B cell (primary cell): Measurements from ENCODE around the gene PCGF1. TPM values are rescaled to one million over a fixed set of nuclear protein-coding genes. Genes with fewer than 3 reads are reported as not detected.

Source experiments
- ATAC-seq: fragments of 200-7000 bp; cut with Tn5 transposase; one replicate; pipeline ENCODE4 v1.10.0; 2021; ENCODE audit warnings: low read depth, mild to moderate bottlenecking, moderate number of reproducible peaks, moderate library complexity
- CTCF ChIA-PET: fragments of 350-600 bp; sonication (Branson Sonifier 250); formaldehyde crosslinking; loops from one replicate; lab custom pipeline; 2021; ENCODE audit warnings: antibody characterized with exemption, inconsistent platforms; lab: Charles Lee
- POLR2A ChIA-PET: fragments of 350-600 bp; sonication (Branson Sonifier 250); formaldehyde crosslinking; loops from one replicate; lab custom pipeline; 2021; ENCODE audit warnings: antibody characterized with exemption; lab: Charles Lee
- DNase-seq: peaks from one replicate; pipeline ENCODE4 v3.0.0; 2013
- H2AFZ ChIP-seq: 2 replicates; pipeline ENCODE4 v1.6.1; 2012; ENCODE audit warnings: mild to moderate bottlenecking, low read depth, low read length; ENCODE audit not compliant: insufficient read depth, poor library complexity, severe bottlenecking
- H3K27ac ChIP-seq, 2 donors: 1 replicate in 1 of 2; 2 replicates in 1 of 2; pipeline ENCODE4 v1.5.1; 2012 to 2013; ENCODE audit warnings: low read length in 2 of 2, mild to moderate bottlenecking in 2 of 2, moderate library complexity in 1 of 2
- H3K27me3 ChIP-seq, 4 experiments: fragments of 200-600 bp in 1 of 4; sonication (generic) in 1 of 4; replicated peaks in 1 of 4; 1 replicate in 2 of 4; 2 replicates in 2 of 4; pipeline versions ENCODE4 v1.6.1 to v1.7.0; 2013 to 2016; ENCODE audit warnings: low read length in 3 of 4, mild to moderate bottlenecking in 2 of 4, mixed read lengths in 1 of 4, moderate library complexity in 1 of 4; ENCODE audit not compliant: insufficient read depth in 4 of 4, control insufficient read depth in 3 of 4; ENCODE audit errors: control extremely low read depth in 1 of 4
- H3K36me3 ChIP-seq, 2 experiments: replicated peaks in 1 of 2; 1 replicate in 1 of 2; 2 replicates in 1 of 2; pipeline versions ENCODE4 v1.6.1 to v1.7.1; 2013; ENCODE audit warnings: low read length in 1 of 2; ENCODE audit not compliant: insufficient read depth in 2 of 2, control insufficient read depth in 1 of 2; ENCODE audit errors: control extremely low read depth in 1 of 2, extremely low read depth in 1 of 2
- H3K4me1 ChIP-seq, 2 donors: fragments of 200-600 bp in 1 of 2; sonication (generic) in 1 of 2; 1 replicate in 1 of 2; 2 replicates in 1 of 2; pipeline versions ENCODE4 v1.5.1 to v1.6.1; 2013 to 2017; ENCODE audit warnings: low read length in 2 of 2; ENCODE audit not compliant: control insufficient read depth in 2 of 2, insufficient read depth in 2 of 2
- H3K4me2 ChIP-seq: replicated peaks from 2 replicates; pipeline ENCODE3; 2012; ENCODE audit warnings: mild to moderate bottlenecking, low read depth, low read length; ENCODE audit not compliant: poor library complexity, severe bottlenecking
- H3K4me3 ChIP-seq, 5 experiments: fragments of 200-600 bp in 1 of 5; sonication (generic) in 1 of 5; 1 replicate in 3 of 5; 2 replicates in 2 of 5; pipeline versions ENCODE4 v1.5.1 to v1.7.0; 2011 to 2016; ENCODE audit warnings: low read length in 4 of 5, mild to moderate bottlenecking in 4 of 5, low read depth in 2 of 5, control low read depth in 1 of 5, moderate library complexity in 1 of 5; ENCODE audit not compliant: insufficient read depth in 1 of 5; ENCODE audit errors: control extremely low read depth in 1 of 5, extremely low read depth in 1 of 5
- H3K79me2 ChIP-seq: fragments of 200-600 bp; sonication (generic); one replicate; pipeline ENCODE4 v1.6.0; 2016; ENCODE audit warnings: low read length; ENCODE audit not compliant: control insufficient read depth, insufficient read depth
- H3K9ac ChIP-seq: fragments of 200-600 bp; sonication (generic); 2 replicates; pipeline ENCODE4 v1.6.1; 2017; ENCODE audit warnings: mild to moderate bottlenecking, low read length, moderate library complexity
- H3K9me3 ChIP-seq, 3 donors: one replicate each; pipeline versions ENCODE4 v1.6.1 to v1.7.1; 2013; ENCODE audit warnings: low read length in 2 of 3; ENCODE audit not compliant: control insufficient read depth in 2 of 3, insufficient read depth in 1 of 3; ENCODE audit errors: control extremely low read depth in 1 of 3
- H4K20me1 ChIP-seq: 2 replicates; pipeline ENCODE4 v1.6.0; 2012; ENCODE audit warnings: mild to moderate bottlenecking, low read length; ENCODE audit not compliant: insufficient read depth, control insufficient read depth, poor library complexity, severe bottlenecking
- H3K27ac Mint-ChIP-seq: one replicate; pipeline ENCODE4 v1.8.0; 2021; ENCODE audit warnings: mixed read lengths
- H3K27me3 Mint-ChIP-seq: one replicate; pipeline ENCODE4 v1.8.0; 2021; ENCODE audit warnings: mixed read lengths
- H3K4me1 Mint-ChIP-seq: one replicate; pipeline ENCODE4 v1.8.0; 2021; ENCODE audit warnings: mixed read lengths
- H3K4me3 Mint-ChIP-seq: one replicate; pipeline ENCODE4 v1.8.0; 2021; ENCODE audit warnings: mixed read lengths
- H3K9me3 Mint-ChIP-seq: one replicate; pipeline ENCODE4 v1.8.0; 2022; ENCODE audit warnings: mixed read lengths; ENCODE audit not compliant: insufficient read depth
- CTCF ChIP-seq: fragments of 200-600 bp; IDR thresholded peaks from one replicate; pipeline ENCODE4 v1.8.0; 2022; ENCODE audit warnings: antibody characterized with exemption, mild to moderate bottlenecking
- EZH2 ChIP-seq: IDR thresholded peaks from 2 replicates; pipeline ENCODE4 v1.6.1; 2012; ENCODE audit warnings: borderline replicate concordance, low read depth, mild to moderate bottlenecking, moderate library complexity, low read length; ENCODE audit not compliant: insufficient read depth, poor library complexity, severe bottlenecking
- WGBS: methylation state at CpG from one replicate; pipeline ENCODE4 v1.1.5; 2013; ENCODE audit warnings: missing lambda C conversion rate; ENCODE audit not compliant: insufficient coverage; 5-methylcytosine and 5-hydroxymethylcytosine counted together
- intact Hi-C: fragments of 100-400 bp; cut with micrococcal nuclease; formaldehyde crosslinking; loops from one replicate; pipeline ENCODE4 v1.10.0; 2022
- polyA plus RNA-seq: library from polyadenylated mRNA; depleted of rRNA; stranded (reverse); fragments of >200 nt; gene quantifications from 2 replicates; pipeline ENCODE4 v1.2.3, GENCODE V29; 2012
- total RNA-seq, 2 donors: library from RNA; stranded (reverse); fragments of 120-200 nt in 1 of 2; gene quantifications; 1 replicate in 1 of 2; 2 replicates in 1 of 2; pipeline versions ENCODE4 v1.2.3 to v1.2.4, GENCODE V29; 2013 to 2022

PCGF1 gene
- total and polyA plus RNA-seq, 2 donors (not counting 1 experiment from before 2014, with no cell fraction given): 21.9 to 40.1 TPM

- H4K20me1 ChIP-seq: peaks cover 33% of the 10 kb centered on the region
- Mint-ChIP-seq H3K27me3 (no peaks in the 10 kb centered on the region), H3K4me3 (peak overlapping the region; percentile 100), H3K9me3 (no peaks in the 10 kb centered on the region), H3K4me1 (peaks cover 34% of the 10 kb centered on the region), H3K27ac (no peak overlapping the region)
- peak overlapping the region; percentile 90 for H3K4me2 ChIP-seq
- intact Hi-C loops: no loop called here
- peaks cover 21 to 29% of the 10 kb centered on the region in 2 donors for H3K4me1 ChIP-seq
- peak overlapping the region in 1 of 2 donors; percentile 84 for H3K27ac ChIP-seq
- no peak overlapping the region for H2AFZ ChIP-seq
- ATAC-seq: no peak
- peak overlapping the region; percentile 91 for H3K9ac ChIP-seq
- POLR2A ChIA-PET: interaction anchor here (0.8 to 3.8 kb wide), 5 partner anchors 9 to 48 kb away, joined by 3 to 56 read pairs (median 19); partner anchors contain the start of genes AUP1, HTRA2, INO80B and MOGS
- no peaks in the 10 kb centered on the region for H3K9me3 ChIP-seq
- peaks cover 67% of the 10 kb centered on the region for H3K79me2 ChIP-seq
- peak overlapping the region in 3 of 5 experiments; percentile 87 to 96 (median 88) for H3K4me3 ChIP-seq
- no peak for DNase-seq
- no CpG with 5 or more reads among the region's 3 CpGs for WGBS
- no peaks in the 10 kb centered on the region for H3K27me3 ChIP-seq
- H3K36me3 ChIP-seq: peaks cover 0 to 25% of the 10 kb centered on the region in 2 experiments
- TF ChIP-seq EZH2 (no peak), CTCF (no peak)
- CTCF ChIA-PET: interaction anchor here (0.9 to 7.1 kb wide), 10 partner anchors 9 to 106 kb away, joined by 3 to 149 read pairs (median 10); partner anchors contain the start of genes AUP1, HTRA2, INO80B and MRPL53
These were observed 26.1 kb downstream of the PCGF1 start for GRCh38 chr2:74481431-74481830.

GRCh38 chr2:74474899-74475298, 32.6 kb downstream of the PCGF1 start:
- peaks cover 0 to 5% (median 0%) of the 10 kb centered on the region in 3 donors for H3K9me3 ChIP-seq
- POLR2A ChIA-PET: interaction anchor here (4.1 kb wide), 2 partner anchors 7 to 17 kb away, joined by 36 to 63 read pairs; partner anchors contain the start of genes CCDC142, TTC31 and WBP1
- no peak for DNase-seq
- no peak overlapping the region for H3K4me3 ChIP-seq
- no peaks in the 10 kb centered on the region for H4K20me1 ChIP-seq
- TF ChIP-seq CTCF (no peak), EZH2 (no peak)
- no peak overlapping the region for H3K27ac ChIP-seq
- no peak overlapping the region for H2AFZ ChIP-seq
- peaks cover 0 to 27% of the 10 kb centered on the region in 2 experiments for H3K36me3 ChIP-seq
- H3K79me2 ChIP-seq: peaks cover 20% of the 10 kb centered on the region
- WGBS: 96% methylated on average over 5 of the region's 5 CpGs
- H3K4me1 ChIP-seq: peaks cover 16 to 22% of the 10 kb centered on the region in 2 donors
- CTCF ChIA-PET: interaction anchor here (1.2 to 1.9 kb wide), 3 partner anchors 28 to 113 kb away, joined by 4 to 7 read pairs (median 5); partner anchors contain the start of gene PCGF1
- Mint-ChIP-seq H3K4me3 (no peak overlapping the region), H3K27ac (no peak overlapping the region), H3K4me1 (peaks cover 22% of the 10 kb centered on the region), H3K27me3 (no peaks in the 10 kb centered on the region), H3K9me3 (no peaks in the 10 kb centered on the region)
- intact Hi-C loops: no loop called here
- no peaks in the 10 kb centered on the region for H3K27me3 ChIP-seq
- no peak for ATAC-seq
- no peak overlapping the region for H3K9ac ChIP-seq
- H3K4me2 ChIP-seq: no peak overlapping the region
